ENCODE measurements around the gene ZNF333.
"Not testable (repeated sequence)": the region's sequence is repeated elsewhere in the genome, so short reads cannot be mapped to it uniquely, and the experiment has no call there.

The ZNF333 gene

GRCh38 chr19:14768001-14768400 lies 78.2 kb downstream of the ZNF333 start:
- no peak for DNase-seq (ENCODE audit: low read depth)

DNA sequence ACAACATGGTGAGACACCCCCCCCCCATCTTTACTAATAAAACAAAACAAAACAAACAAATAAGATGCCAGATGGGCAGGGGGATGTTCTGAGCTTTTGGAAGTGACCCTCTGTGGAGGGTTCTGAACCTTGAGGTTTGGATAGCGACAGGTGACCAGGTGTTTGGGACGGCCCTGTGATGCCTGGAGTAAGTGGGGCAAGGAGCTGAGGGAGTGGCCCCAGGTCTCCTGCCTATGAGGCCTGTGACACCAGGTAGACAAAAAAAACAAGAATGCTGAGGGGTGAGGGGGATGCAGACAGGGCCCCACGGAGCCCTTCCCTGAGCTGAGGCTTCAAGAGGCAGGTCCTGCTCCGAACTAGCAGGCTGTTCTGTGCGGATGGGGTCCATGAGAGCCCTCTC lies 79.4 kb downstream of the ZNF333 start:
- DNase-seq (ENCODE audit: low read depth): no peak

DNA sequence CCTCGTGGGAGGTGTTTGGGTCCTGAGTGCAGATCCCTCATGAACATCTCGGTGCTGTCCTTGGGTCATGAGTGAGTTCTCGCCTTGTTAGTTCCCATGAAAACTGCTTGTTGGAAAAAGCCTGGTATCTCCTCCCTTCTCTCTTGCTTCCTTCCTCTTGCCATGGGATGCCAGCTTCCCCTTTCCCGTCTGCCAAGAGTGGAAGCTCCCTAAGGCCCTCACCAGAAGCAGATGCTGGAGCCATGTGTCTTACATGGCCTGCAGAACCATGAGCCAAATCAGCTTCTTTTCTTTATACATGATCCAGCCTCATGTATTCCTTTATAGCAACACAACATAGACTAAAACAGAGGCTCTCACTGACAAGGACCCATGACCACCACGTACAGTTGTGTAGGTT lies 80.3 kb downstream of the ZNF333 start:
- no peak for DNase-seq (ENCODE audit: low read depth)

GRCh38 chr19:14770944-14771839 lies 81.3 kb downstream of the ZNF333 start:
- no peak for DNase-seq (ENCODE audit: low read depth)

- no peak for DNase-seq (ENCODE audit: low read depth)
These were observed 82.6 kb downstream of the ZNF333 start for GRCh38 chr19:14772467-14772866.

DNA sequence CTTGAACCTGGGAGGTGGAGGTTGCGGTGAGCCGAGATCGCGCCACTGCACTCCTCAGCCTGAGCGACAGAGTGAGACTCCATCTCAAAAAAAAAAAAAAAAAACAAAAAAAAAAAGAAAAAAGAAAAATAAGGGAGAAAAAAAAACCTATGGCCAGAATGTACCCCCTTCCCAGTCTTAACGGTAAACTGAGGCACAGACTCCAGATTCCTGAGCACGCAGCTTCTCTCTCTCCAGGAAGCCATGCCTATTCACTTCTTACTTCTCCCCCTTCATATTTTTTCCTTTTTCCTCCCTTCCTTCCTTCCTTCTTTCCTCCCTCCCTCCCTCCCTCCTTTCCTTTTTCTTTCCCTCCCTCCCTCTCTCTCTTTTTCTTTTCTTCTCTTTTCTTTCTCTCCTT lies 83.1 kb downstream of the ZNF333 start:
- no peak for DNase-seq (ENCODE audit: low read depth)

GRCh38 chr19:14773722-14774121 lies 83.9 kb downstream of the ZNF333 start:
- DNase-seq (ENCODE audit: low read depth): not testable (repeated sequence)

DNA sequence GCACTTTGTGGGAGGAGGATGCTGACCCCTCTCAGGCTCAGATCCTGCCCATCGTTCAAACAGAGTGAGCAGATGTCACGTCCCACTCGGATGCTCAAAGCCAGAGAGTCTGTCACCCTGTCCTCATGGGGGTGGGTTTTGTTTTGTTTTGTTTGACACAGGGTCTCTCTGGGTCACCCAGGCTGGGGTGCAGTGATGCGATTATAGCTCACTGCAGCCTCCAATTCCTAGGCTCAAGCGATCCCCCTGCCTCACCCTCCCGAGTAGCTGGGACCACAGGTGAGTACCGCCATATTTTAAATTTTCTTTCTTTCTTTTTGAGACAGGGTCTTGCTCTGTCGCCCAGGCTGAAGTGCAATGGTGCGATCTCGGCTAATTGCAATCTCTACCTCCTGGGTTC lies 84.5 kb downstream of the ZNF333 start:
- no peak for DNase-seq (ENCODE audit: low read depth)

DNA sequence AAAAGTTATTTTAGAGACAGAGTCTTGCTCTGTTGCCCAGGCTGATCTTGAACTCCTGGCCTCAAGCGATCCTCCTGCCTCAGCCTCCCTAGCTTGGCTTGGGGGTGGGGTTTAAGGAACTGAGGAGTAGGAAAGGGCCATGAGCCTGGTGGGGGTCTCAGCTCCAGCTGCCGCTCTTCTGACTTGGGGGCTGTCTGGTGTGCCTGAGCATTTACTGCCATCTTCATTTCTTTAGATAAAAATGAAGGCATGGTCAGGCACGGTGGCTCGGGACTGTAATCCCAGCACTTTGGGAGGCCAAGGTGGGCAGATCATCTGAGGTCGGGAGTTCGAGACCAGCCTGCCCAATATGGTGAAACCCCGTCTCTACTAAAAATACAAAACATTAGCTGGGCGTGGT lies 85.5 kb downstream of the ZNF333 start:
- not testable (repeated sequence) for DNase-seq (ENCODE audit: low read depth)

GRCh38 chr19:14775869-14776586 lies 86.2 kb downstream of the ZNF333 start:
- no peak for DNase-seq (ENCODE audit: low read depth)

- not testable (repeated sequence) for DNase-seq (ENCODE audit: low read depth)
These were observed 87.8 kb downstream of the ZNF333 start for GRCh38 chr19:14777645-14778044.

- DNase-seq (ENCODE audit: low read depth): not testable (repeated sequence)
These were observed 88.4 kb downstream of the ZNF333 start, which contains the start of gene ADGRE2 for GRCh38 chr19:14778110-14778845. ADGRE2 (minus strand) TSS chr19:14778560; CDS start chr19:14776756, 1,804 bp downstream.

- DNase-seq (ENCODE audit: low read depth): no peak
These were observed 89.3 kb downstream of the ZNF333 start for GRCh38 chr19:14779151-14779550.

- not testable (repeated sequence) for DNase-seq (ENCODE audit: low read depth)
These were observed 90.9 kb downstream of the ZNF333 start for GRCh38 chr19:14780622-14781225.

DNA sequence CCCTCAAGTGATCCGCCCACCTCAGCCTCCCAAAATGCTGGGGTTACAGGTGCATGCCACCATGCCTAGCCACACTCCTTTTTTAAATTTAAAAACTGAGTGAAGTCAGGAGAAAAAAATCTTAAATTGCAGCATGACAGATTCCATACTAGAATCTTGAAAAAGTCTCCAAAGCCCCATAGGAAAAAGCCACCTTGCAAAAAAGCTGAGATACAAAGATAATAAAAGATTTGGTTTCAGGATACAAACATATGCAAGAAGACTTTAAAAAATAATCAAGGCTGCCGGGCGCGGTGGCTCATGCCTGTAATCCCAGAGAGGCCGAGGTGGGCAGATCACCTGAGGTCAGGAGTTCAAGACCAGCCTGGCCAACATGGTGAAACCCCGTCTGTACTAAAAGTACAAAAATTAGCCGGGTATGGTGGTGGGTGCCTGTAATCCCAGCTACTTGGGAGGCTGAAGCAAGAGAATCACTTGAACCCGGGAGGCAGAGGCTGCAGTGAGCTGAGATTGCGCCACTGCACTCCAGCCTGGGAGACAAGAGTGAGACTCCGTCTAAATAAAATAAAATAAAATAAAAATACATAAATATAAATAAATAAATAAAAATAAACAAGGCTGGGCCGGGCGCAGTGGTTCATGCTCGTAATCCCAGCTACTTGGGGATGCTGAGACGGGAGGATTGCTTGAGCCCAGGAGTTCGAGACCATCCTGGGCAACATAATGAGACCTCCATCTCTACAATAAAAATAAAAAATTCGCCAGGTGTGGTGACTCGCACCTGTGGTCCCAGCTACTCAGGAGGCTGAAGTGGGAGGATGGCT lies 92.1 kb downstream of the ZNF333 start:
- DNase-seq (ENCODE audit: low read depth): not testable (repeated sequence)

DNA sequence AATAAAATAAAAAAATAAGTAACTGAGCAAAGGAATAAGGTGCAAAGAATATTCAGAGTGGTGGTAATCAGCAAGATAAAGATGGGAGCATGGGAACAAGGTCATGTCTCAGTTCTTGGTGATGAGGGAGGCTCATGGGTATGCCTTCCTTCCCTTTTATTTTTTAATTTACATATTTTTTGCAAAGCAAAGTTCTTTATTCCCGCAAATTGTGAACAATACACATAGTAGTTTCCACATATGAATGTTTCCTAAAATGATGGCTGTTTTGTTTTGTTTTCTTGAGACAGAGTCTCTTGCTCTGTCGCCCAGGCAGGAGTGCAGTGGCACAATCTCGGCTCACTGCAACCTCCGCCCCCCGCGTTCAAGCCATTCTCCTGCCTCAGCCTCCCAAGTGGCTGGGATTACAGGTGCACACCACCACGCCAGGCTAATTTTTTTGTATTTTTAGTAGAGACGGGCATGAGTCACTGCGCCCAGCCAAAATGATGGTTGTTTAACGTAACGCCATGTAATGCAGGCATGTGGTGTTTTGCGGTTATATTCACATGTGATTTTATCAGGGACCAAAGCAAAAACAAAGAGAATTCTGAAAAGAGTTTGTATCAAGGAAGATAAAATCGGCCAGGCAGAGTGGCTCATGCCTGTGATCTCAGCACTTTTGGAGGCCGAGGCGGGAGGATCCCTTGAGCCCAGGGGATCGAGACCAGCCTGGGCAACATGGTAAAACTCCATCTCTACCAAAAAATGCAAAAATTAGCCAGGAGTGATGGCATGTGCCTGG lies 93.0 kb downstream of the ZNF333 start:
- no peak for DNase-seq (ENCODE audit: low read depth)

Data from amniotic epithelial cell (primary cell).